Neural progenitor cell (in vitro differentiated cells): Measurements from ENCODE around the gene PFKFB4.

Experiments
- CTCF ChIP-seq: fragments of 200-600 bp; sonication (generic); IDR thresholded peaks from 2 replicates; pipeline ENCODE4 v1.5.1; 2017; ENCODE audit warnings: antibody characterized with exemption, mild to moderate bottlenecking
- EZH2 ChIP-seq: fragments of 200-600 bp; sonication (generic); IDR thresholded peaks from 2 replicates; pipeline ENCODE4 v1.6.1; 2017; ENCODE audit warnings: antibody characterized with exemption, mild to moderate bottlenecking, moderate library complexity
- EZH2phosphoT487 ChIP-seq: fragments of 200-600 bp; sonication (generic); IDR thresholded peaks from 2 replicates; pipeline ENCODE4 v1.6.1; 2017; ENCODE audit warnings: antibody characterized with exemption

- TF ChIP-seq CTCF (peak; percentile 94), EZH2 (no peak), EZH2phosphoT487 (no peak)
These were observed 7.6 kb downstream of the PFKFB4 start for GRCh38 chr3:48548729-48549705.
